DMS114 treated with DMSO at 0.1 percent for 48 hours (cell line): ENCODE data around the gene COL4A1.

Experiments used
- DNase-seq: peaks from one replicate; lab custom pipeline; 2025; ENCODE audit not compliant: unreplicated experiment; lab: John Stamatoyannopoulos, UW

The COL4A1 gene

DNA sequence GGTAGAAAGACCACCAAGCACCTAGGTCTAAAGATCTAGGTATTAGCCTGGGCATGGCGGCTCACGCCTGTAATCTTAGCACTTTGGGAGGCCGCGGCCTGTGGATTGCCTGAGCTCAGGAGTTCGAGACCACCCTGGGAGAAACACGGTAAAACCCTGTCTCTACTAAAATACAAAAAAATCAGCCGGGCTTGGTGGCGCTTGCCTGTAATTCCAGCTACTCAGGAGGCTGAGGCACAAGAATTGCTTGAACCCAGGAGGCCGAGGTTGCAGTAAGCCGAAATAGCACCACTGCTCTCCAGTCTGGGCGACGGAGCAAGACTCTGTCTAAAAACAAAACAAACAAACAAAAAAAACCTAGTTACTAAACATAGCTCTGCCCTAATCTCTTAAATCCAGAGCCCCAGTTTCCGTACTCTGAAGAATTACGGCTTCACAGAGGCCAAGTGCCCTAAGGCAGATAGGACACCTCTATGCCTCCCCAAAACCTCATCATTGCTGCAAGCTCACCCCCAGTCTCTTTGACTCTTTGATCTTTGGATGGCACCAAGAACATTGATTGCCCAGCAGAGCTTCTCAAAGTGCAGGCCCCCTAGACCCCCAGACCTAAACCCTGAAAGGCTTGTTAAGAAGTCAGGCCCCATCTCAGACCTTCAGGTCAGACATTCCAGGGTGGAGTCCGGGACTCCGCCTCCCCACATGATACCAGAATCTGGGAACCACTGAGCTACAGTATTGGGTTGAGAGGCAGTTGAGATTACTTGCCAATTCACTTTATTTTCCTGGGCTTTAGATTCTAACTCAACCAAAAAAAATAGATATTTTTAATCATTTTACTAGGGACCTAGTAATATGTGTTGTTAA is 2.9 kb upstream of the COL4A1 start:
- DNase-seq, result no peak

DNA sequence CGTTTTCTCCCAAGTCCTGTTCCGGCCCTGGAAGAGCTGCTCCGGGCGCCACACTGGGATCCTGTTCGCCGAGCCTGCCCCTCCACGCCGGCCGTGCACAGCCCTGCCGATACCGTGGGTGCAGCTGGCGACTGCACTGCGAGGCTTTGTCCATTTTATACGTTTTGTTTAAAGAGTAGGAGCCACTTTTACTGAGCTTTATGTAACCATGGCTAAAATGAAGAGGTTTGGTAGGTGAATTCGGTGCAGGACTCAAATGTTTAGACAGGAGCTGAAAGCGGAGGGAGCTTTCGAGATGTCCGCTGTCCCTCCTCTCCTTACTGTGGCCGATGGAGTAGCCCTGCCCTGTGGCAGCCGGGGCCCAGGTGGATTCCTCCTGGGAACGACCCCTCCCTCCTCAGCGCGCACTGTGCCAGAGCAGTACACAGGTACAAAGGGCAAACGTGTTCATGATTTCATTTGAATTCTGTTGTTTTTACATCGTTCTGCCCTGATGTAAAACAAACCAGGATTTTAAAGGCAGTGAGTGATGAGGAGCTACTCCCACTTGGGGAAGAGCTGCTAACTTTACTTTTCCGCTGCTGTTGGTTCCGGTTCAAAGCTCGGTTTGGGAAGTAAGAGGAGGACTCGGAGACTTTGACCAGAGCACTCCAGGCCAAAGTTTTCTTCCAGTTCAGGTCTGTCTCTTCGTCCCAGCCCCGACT is 1.9 kb upstream of the COL4A1 start:
- no peak for DNase-seq

DNA sequence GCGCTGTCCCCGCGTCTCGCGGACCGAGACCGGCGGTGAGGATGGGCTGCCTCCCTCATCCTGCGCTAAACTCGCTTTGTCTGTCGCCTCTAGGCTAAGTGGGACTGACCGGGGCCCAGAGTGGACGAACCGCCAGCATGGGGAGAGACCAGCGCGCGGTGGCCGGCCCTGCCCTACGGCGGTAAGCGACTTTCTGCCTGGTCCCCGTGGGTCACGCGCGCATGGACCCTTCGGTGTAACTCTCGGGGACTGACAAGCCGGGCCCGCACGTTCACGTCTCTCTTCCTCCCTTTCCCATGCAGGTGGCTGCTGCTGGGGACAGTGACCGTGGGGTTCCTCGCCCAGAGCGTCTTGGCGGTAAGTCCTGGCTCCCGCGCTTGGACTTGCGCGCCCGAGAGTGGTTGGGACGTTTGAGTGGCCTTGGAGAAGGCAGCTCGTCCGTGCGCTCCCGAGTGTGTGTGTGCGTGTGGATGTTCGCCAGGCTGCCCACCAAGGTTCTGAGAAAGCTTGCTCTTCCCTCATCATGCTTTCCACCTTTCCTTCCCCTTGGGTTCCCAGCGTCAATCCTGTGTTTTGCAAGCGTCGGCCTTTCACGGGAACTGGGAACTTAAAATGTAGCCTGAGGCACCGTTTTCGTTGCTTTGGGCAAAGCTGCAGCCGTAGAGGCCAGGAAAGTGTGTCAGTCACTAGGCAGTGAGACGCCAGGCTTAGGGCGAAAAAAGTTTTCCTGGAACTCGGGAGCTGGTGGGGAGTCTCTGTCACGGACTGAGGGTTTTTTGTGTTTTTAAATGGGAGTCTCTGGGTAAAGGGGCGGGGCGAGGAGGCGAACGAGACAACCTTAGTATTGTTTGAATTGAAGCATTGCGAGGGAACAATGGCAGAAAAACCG is 1.1 kb upstream of the COL4A1 start:
- DNase-seq, result no peak

DNA sequence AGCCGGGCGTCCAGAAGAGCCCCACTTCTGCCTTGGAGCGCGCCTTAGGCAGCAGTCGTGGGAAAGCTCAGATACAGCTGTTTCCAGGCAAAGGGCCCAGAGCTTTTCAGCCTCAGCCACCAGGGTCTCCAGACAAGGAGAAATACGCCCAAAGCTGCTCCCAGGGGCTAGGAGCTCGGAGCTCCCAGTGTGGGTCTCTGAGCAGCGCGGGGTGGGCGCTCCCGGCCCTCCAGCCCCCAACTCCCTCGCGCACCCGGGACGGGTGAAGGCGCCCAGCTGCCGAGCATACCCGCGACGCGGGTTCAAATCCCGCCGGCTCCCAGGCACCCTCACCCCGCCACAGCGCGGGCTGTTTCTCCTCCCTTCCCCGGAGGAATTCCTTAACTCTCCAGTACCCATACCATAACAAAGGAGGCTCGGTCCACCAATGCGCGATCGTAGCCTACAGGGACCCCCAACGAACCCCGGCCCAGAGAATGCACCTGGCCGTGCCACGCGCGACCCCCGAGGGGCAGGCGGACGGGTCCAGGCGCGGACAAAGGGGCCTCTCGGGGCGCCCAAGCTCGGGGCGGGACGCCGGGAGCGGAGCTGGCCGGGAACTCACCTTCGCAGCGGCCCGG is 507 bp downstream of the COL4A1 start:
- no peak for DNase-seq

DNA sequence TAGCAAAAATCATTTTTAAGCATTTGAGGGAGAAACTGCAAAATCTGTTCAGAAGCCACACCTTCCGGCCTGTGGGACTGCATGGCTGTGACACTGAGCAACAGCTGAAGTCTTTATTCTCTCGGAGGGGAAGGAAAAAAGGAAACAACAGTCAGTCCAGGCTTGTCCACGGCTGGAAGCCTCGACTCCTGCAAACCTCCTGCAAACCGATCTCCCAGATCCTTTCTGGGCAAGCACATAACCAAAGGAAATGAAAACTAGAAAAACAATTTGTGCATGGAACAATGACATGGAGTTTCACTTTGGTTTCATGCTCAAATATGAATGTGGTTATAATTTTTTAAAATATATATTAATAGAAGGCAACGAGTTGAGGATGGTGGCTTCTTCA is 1.0 kb downstream of the COL4A1 start:
- no peak for DNase-seq

DNA sequence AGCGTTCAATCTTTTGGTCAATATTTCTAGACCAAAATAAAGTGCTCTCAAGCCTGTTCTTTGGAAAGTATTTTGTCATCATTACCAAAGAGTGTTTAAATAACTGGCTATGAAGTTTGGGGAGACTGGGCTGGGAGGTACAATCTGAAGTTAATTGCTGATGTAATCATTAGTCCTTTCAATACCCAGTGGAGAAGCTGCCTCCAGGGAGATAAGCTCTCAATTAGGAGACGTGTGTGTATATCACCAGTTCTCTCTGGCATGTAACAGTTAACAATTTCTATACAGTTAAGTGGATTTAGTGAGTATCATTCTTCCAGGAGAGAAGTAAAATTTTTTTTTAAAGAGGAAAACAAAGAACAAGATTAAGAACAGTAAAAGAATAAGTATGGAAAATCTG is 1.4 kb downstream of the COL4A1 start:
- DNase-seq, result no peak

DNA sequence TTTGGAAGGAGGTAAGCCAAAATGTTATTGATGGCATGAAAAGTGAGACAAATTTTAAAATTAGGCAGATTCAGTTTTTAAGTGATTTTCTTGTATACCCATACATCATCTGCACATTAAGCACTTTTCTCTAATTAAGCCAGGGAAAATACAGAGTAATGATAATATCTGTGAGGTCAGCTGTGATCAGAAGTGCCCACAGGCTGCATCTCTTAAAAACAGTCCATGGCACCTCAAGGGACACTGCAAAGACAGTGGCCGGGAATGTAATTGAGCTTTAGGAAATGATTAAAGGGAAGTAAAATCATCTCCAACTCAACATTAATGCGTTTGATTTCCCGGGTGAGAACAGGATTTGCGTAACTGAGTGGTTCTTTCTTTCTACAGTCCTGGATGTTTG is 2.0 kb downstream of the COL4A1 start:
- no peak for DNase-seq

DNA sequence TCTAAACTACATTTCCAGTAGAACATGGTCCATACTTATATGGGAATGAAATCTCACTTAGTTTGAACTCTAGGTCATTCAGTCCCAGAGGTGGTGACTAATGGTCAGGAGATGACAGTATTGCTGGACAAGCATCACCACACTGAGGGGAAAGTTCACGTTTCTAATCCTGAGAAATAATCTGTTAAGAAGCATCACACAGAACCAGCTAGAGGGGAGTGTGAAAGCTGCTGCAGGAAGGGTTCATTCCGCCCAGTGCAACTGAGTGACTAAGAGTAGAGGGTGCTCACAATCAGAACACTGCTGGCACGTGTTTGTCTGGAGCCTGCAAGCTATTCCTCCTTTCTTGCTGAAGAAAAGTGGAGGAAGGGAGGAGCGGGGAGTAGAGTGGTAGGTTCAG is 2.7 kb downstream of the COL4A1 start:
- DNase-seq, result no peak

DNA sequence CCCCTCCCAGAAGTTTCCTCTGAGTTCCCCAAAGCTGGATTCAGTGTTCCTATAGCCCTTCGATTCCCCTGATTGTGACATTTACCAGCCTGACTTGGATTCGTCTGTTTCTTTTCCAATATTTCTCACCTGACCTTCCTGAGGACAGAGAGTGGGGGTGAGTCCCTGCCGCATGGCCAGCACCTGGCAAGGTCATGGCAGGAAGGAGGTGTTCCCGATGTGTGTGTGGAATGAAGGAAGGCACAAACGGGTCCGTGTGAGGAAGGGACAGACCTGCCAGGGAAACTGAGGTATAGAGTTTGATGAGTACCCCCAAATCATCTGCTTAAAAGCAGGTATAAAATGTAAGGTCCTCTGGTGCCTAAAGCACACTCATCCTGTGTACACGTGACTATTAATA is 3.3 kb downstream of the COL4A1 start:
- no peak for DNase-seq

DNA sequence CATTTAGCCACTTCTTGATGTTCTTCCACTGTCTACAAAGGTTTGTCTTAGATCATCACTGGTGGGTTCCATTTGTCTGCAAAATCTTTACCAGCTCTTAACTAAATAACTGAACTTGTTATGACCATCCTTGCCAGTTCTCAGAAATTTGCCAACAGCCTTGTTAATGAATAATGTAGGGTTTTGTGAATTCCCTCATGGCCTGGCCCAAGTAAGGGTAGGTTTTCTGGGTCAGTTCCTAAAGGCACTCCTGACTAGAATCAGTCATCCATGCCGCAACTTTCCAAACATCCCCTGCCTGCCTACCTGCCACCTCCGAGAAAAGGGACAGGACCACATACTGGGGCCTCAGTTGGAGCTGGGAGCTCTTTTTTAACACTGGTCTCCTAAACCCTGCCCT is 4.0 kb downstream of the COL4A1 start:
- DNase-seq, result no peak

DNA sequence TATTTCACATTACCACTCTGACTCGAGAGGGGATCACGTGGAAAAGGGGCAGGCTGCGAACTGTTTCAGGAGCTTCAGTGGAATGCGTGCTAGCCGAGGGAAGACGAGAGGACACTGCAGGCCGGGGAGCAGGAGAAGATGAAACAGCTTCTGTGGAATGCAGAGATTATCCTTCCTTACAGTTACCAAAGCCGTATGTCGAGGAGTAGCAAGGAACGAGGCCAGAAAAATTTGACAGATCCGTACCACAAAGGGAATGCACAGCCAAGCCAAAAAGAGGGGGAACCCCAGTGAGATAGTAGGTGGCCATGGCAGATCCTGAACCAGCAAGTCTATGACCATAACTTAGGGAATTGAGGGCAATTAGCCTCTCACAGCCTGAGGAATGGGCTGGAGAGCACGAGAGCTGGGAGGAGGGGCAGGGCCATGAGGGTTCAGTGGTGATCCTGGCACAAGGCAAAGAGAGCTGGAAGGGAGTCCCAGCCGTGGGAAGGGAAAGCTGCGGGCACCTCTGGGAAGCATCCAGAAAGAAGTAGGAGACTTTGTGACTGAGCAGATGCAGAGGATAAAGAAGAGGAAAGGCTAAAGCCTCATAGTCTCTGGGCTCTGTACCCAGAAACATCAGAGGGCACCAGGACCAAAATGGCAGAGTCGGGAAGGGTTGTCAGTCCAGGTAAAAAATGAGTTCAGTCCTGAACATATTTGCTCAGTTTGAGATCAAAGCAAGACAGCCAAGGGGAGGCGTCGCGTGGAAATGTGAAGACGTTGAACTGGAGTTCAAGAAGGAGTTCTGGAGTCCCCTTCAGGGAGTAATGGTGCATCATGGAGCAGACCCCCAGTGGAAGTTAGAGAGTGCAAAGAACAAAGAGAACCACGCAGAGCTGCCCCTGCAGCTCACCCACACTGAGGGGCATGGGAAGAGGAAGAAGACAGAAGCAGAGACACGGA is 5.1 kb downstream of the COL4A1 start:
- no peak for DNase-seq

DNA sequence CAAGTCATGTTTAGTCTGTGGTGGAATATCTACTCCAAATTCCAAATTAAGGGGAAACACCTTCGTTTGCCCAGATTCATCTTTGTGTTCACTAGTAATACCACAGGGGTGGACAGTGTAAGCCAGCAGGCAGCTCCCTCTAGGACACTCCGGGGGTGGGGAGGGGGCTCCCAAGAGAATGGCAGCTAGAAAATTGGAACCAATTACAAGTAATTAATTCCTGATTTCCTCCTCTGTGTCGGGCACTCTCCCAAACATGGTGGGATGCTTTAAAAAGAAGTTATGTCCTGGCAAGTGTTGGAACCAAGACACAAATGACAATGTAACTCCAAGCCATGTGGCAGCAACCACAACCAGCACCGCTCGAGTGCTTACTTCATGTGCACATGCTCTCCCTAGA is 5.9 kb downstream of the COL4A1 start:
- DNase-seq, result no peak

DNA sequence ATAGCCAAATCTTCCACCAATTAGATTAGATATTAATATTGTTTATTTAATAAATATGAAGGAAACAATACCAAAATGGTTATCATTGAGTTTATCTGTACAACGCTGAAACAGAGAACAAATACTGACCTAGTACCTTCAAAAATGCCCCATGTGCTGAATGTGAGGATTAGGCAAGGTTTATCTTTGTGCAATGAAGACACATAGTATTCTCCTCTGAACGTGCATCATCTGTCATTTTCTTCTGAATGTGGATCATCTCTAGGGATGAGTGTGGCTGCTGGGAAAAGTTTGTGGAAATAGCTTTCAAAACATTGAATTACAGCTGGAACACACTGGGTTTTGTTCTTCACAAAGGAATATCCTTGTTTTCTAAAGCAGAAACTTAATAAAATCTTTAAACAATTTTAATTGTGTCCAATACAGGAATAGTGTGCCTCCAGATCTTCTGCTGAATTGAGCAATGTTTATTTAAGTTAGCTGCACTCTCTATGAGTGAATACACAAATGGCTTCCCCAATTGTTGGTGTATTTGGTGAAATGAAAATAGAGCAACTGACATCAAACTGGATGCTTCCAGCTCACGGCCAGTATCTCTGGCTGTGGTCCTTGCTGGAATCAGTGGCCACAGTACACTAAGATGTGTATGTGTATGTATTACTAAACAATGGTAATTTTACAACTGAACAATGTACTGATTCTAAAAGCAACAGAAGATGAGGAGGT is 6.7 kb downstream of the COL4A1 start:
- DNase-seq, result no peak

DNA sequence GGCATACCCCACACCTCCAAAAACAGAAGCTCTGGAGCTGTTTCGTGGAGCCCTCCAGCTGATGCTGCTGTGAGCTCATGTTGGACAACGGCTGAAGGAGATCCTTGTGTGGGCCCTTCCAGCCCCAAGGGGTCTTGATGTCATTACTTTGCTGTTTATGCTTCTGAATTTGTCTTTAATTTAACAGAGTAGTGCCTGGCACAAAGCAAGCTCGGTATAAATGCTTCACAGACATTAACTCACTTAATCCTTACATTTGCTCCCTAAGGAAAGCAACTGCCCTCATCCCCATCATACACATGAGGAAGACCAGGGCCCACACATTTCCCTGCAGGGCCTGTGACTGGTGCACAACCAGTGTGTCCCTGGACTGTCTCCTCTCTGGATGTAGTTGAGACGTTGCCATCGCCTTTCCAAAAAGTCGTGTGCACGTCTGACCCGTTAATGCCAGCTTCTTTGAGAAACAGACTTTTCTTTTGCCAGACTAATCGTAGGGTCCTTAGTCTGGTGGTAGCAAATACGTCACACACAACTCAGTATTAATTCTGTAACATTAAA is 7.6 kb downstream of the COL4A1 start:
- DNase-seq, result no peak

DNA sequence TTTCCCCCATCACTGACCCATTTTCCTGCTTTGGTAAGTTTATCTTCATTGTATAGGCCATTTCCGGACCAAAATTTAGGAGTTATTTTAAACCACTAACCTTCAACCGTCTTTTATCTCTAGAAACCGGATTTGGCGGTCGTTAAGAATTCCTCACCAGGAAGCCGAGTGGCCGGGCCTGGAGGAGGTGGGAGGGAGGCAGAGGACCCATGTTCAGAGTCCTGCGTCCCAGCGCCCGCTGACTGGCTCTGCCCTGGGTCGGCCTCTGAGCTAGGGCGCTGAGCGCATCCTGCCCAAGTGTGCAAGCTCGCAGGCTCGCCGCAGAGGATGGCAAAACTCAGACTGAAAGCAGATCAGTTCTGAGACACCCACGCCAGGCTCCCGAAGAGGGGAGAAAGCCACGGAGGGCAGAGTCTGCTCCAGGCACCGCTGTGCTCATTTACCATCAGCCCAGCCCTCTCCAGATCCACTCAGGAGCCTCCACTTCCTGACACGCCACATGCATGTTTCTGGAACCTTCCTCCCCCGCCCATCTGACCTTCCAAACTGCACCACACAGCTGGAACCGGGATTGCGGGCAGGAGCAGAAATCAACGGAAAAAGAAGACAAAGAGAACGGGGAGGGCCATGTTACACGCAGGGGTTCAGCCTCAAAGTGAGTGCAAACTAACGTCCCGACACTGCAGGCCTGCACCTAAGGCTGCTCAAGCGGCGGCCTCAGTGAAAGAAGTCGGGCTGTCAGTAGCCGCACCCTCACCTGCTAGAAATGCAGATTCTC is 8.3 kb downstream of the COL4A1 start:
- no peak for DNase-seq

DNA sequence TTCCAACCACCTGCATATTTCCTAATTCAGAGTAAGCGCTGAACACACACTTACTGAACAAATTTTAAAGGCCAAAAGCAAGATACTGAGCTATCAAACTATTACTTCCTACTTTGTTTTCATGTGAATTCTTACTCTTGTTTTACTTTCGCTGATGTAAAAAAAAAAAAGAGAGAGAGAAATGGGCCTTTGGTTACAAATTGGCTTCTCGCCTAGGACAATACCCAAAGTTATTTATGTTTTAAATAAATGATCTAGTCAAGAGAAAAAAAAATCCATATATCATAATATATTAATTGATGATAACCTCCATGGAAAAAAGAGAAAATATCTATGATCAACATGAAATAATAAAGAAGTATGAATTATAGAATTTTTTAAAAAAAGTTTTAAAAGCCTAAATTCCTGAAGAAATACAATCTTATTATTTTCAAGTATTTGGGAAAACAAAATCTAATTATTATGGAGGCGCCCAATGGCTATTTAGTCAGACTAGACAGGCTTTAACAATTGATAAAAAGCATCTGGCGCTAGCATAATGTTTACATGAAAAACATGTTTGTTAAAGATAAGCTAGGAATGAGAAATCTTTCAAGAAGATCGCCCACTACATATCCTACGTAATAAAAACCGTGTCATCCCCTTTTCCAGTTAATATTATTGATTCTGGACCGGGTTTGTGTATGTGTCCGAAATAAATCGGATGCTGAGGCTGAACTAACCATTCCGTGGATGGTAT is 9.0 kb downstream of the COL4A1 start:
- no peak for DNase-seq

DNA sequence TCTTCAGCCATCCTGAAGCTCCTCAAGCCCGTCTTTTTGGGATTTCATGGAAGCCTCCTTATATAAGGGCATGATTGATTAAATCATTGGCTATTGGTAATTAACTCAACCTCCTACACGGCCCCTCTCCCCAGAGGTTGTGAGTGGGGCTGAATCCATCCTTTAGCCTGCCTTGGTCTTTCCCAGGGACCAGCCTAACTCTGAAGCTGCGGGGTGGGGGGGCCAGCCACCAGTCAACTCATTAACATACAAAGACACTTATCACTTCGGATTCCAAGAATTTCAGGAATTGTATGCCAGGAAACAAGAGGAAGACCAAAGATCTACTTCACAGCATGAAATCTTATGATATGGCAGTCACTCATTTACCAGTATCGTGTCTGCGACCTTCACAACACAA is 9.9 kb downstream of the COL4A1 start:
- no peak for DNase-seq

DNA sequence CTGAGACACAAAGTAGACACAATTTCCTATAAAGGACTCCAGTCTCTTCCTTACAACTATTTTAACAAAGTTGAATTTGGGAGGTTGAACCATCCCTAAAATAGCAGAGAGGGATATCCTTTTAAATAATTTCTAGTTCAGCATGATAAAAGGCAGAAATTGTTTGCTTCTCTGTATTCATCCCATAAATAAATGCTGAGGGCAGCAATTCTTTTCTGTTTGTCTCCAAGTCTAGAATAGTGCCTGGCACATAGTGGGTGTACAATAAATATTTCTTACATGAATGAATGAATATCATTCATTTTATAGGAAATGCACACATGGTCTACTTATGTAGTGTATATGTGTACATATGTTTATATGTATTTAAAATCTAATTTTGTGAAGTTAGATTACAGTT is 12.3 kb downstream of the COL4A1 start:
- no peak for DNase-seq
